Stimulated activated CD8-positive, alpha-beta memory T cell treated with anti-CD3 and anti-CD28 coated beads, Interleukin-12 subunit alpha, Interleukin-12 subunit beta, amount 100 ng/mL, for 1 hour (primary cell): ENCODE results near the gene EIF2S2.

Experiments
- DNase-seq: peaks from one replicate; pipeline ENCODE4 v3.0.0-alpha.2; 2020; ENCODE audit warnings: low read depth

EIF2S2 gene

GRCh38 chr20:34062570-34063482 is 49.2 kb downstream of the EIF2S2 start:
- no peak for DNase-seq

GRCh38 chr20:34061695-34062094 is 50.3 kb downstream of the EIF2S2 start:
- DNase-seq, result no peak

- no peak for DNase-seq
Measured at GRCh38 chr20:34060970-34061369, 51.1 kb downstream of the EIF2S2 start.

- no peak for DNase-seq
Measured at GRCh38 chr20:34058831-34059230, 53.2 kb downstream of the EIF2S2 start.

GRCh38 chr20:34055290-34055689 is 56.8 kb downstream of the EIF2S2 start:
- no peak for DNase-seq

- no peak for DNase-seq
Measured at GRCh38 chr20:34052414-34052813, 59.6 kb downstream of the EIF2S2 start.

GRCh38 chr20:34049897-34050695 is 61.9 kb downstream of the EIF2S2 start:
- DNase-seq, result no peak

GRCh38 chr20:34049389-34049788 is 62.7 kb downstream of the EIF2S2 start:
- DNase-seq, result no peak

GRCh38 chr20:34047917-34048316 is 64.1 kb downstream of the EIF2S2 start:
- DNase-seq, result no peak

GRCh38 chr20:34047010-34047687 is 64.9 kb downstream of the EIF2S2 start:
- DNase-seq, result no peak

GRCh38 chr20:34045930-34046725 is 65.9 kb downstream of the EIF2S2 start:
- DNase-seq, result no peak

GRCh38 chr20:34045294-34045693 is 66.7 kb downstream of the EIF2S2 start:
- DNase-seq, result no peak

GRCh38 chr20:34043025-34043424 is 69.0 kb downstream of the EIF2S2 start:
- DNase-seq, result no peak

GRCh38 chr20:34042262-34042661 is 69.8 kb downstream of the EIF2S2 start:
- DNase-seq, result no peak

- DNase-seq, result no peak
Measured at GRCh38 chr20:34041226-34041625, 70.8 kb downstream of the EIF2S2 start.

GRCh38 chr20:34040300-34040995 is 71.6 kb downstream of the EIF2S2 start:
- DNase-seq, result no peak
